IPS DF 6.9 (cell line): ENCODE measurements around the gene ITGA6.
"Not testable (repeated sequence)": the region's sequence is repeated elsewhere in the genome, so short reads cannot be mapped to it uniquely, and the experiment has no call there.

Experiments used
- DNase-seq: peaks from one replicate; pipeline ENCODE4 v3.0.0-alpha.2; 2013; ENCODE audit warnings: low read depth, low spot score
- H3K27ac ChIP-seq: one replicate; pipeline ENCODE4 v1.5.1; 2013; ENCODE audit warnings: low read length, control low read depth
- H3K27me3 ChIP-seq: 2 replicates; pipeline ENCODE4 v1.6.1; 2013; ENCODE audit warnings: mild to moderate bottlenecking, low read length; ENCODE audit not compliant: control insufficient read depth, insufficient read depth
- H3K36me3 ChIP-seq: 2 replicates; pipeline ENCODE4 v1.6.1; 2013; ENCODE audit warnings: low read length; ENCODE audit not compliant: control insufficient read depth, insufficient read depth
- H3K4me1 ChIP-seq: 2 replicates; pipeline ENCODE4 v1.6.1; 2013; ENCODE audit warnings: low read length; ENCODE audit not compliant: control insufficient read depth, insufficient read depth
- H3K4me3 ChIP-seq: 2 replicates; pipeline ENCODE4 v1.5.1; 2013; ENCODE audit warnings: mild to moderate bottlenecking, low read length
- H3K9me3 ChIP-seq: 2 replicates; pipeline ENCODE4 v1.6.1; 2013; ENCODE audit warnings: low read length, inconsistent platforms; ENCODE audit not compliant: control insufficient read depth, insufficient read depth
- WGBS: extraction: QIAGEN DNeasy Blood & Tissue Kit; methylation state at CpG from one replicate; pipeline ENCODE4 v1.1.7; 2013; ENCODE audit warnings: mixed read lengths, missing lambda C conversion rate; ENCODE audit not compliant: insufficient read length, insufficient coverage; 5-methylcytosine and 5-hydroxymethylcytosine counted together

ITGA6 gene

DNA sequence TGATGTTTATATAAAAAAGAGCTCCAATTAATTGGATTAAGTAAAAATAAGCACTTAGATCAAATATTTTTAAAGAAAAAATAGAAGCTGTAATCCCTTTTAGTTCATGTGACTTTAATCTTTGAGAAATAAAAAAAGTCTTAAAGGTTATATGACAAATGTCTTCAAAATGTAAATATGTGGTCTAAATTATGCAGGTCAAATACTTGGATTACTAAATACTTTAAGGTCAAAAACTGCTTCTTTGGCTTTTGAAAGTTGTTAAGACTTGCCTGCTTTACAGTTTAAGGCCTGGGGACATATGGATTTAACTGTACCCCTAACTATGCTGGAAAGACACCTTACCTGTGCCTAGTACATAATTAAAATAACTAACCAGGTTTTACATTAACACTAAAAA lies 113.0 kb downstream of the ITGA6 start:
- H3K36me3 ChIP-seq = no peaks in the 10 kb centered on the region

DNA sequence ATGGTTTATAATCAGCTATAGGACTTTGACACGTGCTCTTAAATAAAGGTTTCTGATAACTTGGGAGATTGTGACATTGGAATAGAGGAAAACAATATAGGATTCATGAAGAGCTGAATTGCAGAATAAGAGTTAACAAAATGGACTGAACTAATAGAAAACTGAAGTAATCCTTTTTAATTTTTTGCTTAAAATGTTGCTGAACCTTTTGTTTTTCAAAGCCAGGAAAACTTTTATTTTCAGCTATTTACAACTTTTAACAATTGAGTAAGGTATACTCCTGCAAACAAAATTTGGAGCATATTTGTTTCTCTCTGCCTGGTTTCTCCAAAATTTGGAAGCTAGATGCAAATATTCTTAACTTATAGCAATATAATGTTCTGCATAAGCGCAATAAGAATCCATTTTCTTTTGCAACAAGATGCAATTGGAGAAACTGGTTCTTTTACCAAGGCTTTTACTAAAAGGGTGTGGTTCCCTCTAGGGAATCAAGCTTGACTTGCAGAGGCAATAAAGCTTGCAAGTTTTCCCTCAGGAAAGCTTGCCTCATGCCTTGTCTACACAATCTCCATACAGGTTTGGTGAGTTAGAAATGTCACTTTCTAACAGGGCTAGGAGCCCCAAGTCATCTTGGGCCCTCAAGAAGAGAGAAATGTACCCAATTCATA lies 118.2 kb downstream of the ITGA6 start:
- DNase-seq = no peak
- H3K27me3 ChIP-seq = no peaks in the 10 kb centered on the region

More for the DNA sequence above, 113.0 kb downstream of the ITGA6 start:
- H3K4me3 ChIP-seq = no peak overlapping the region
- H3K9me3 ChIP-seq = peaks cover 2% of the 10 kb centered on the region
- no peaks in the 10 kb centered on the region for H3K4me1 ChIP-seq
- H3K27me3 ChIP-seq = no peaks in the 10 kb centered on the region
- DNase-seq = no peak
- H3K27ac ChIP-seq = no peak overlapping the region

DNA sequence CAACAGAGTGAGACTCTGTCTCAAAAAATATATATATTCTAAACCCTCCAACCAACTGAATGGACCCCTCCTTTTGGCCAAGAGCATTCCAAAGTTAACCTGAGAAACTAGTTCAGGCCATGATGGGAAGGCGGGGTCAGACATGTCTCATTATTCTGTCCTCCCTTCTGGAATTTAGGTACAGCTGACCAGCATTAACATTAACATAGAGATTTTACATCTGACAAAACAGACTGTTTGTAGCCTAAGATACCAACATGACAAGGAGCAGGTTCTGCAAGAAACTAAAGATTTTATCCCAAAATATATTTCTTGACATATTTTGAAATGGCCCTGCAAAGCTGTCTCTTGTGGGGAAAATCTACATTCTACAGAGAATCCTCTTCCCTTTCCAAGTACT lies 121.7 kb downstream of the ITGA6 start:
- Histone ChIP-seq H3K4me3 (no peak overlapping the region), H3K4me1 (peaks cover 3% of the 10 kb centered on the region; the same call in 1 of the 2 replicates), H3K27ac (no peak overlapping the region), H3K27me3 (no peaks in the 10 kb centered on the region), H3K36me3 (no peaks in the 10 kb centered on the region), H3K9me3 (peaks cover 4% of the 10 kb centered on the region)
- no CpG with 5 or more reads among the region's 1 CpG for WGBS
- no peak for DNase-seq

More for the DNA sequence above, 118.2 kb downstream of the ITGA6 start:
- Histone ChIP-seq H3K4me3 (no peak overlapping the region), H3K4me1 (peaks cover 1% of the 10 kb centered on the region; the same call in 1 of the 2 replicates), H3K27ac (no peak overlapping the region), H3K36me3 (no peaks in the 10 kb centered on the region), H3K9me3 (peaks cover 4% of the 10 kb centered on the region)
- WGBS = no CpG with 5 or more reads among the region's 2 CpGs

DNA sequence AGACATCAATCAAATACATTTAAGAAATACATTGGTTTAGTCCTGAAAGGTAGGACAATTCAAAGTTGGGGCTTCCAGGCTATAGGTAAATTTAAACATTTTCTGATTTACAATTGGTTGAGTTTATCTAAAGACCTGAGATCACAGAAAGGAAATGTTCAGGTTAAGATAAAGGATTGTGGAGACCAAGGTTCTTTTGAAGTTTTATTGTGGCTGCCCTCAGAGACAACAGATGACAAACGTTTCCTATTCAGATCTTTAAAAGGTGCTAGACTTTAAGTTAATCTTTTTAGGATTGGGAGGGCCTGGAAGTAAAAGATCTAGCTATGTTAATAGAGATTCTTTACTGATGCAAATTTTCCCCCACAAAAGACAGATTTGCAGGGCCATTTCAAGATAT lies 122.4 kb downstream of the ITGA6 start:
- not testable (repeated sequence) for DNase-seq, H3K27ac ChIP-seq, H3K9me3 ChIP-seq, H3K4me3 ChIP-seq, H3K4me1 ChIP-seq, H3K36me3 ChIP-seq, H3K27me3 ChIP-seq
- no CpG with 5 or more reads among the region's 1 CpG for WGBS

DNA sequence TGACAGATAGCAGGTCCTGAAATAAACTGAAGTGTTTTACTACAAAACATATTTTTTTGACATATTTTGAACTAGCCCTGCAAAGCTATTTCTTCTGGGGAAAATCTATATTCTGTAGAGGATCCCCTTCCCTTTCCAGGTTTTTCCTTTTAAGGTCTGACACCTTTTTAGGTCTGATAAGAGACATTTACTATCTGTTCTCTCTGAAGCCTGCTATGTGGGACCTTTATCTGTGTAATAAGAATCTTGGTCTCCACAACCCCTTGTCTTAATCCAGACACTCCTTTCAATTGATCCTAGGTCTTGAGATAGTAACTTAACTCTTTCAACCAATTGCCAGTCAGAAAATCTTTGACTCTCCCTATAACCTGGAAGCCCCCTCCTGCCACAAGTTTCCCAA lies 123.0 kb downstream of the ITGA6 start:
- H3K27ac ChIP-seq = no peak overlapping the region
- no peaks in the 10 kb centered on the region for H3K27me3 ChIP-seq
- DNase-seq = no peak
- no peak overlapping the region for H3K4me3 ChIP-seq
- H3K36me3 ChIP-seq = no peaks in the 10 kb centered on the region
- peaks cover 4% of the 10 kb centered on the region; the same call in 1 of the 2 replicates for H3K9me3 ChIP-seq
- H3K4me1 ChIP-seq = peaks cover 4% of the 10 kb centered on the region; the same call in 1 of the 2 replicates

DNA sequence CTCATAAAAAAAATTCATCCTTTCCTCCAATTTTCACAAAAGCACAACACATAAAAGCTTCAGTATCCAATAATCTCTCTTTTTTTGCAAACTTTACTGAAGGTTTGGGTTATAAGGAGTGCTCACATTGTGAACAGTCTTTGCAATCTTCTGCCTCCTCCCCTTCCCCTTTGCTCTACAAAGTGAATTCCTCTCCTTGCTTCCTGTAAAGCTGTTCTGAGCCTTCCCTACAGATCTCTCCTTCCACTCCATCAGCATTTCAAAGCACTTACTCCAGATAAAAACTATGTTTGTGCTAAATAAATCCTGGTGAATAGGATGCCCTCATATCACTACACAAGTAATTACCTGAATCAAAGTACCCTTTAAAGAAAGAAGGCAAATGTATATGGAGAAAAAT lies 123.9 kb downstream of the ITGA6 start:
- Histone ChIP-seq H3K27me3 (no peaks in the 10 kb centered on the region), H3K4me3 (no peak overlapping the region), H3K36me3 (no peaks in the 10 kb centered on the region), H3K9me3 (peaks cover 1% of the 10 kb centered on the region; the same call in 1 of the 2 replicates), H3K4me1 (peaks cover 4% of the 10 kb centered on the region; the same call in 1 of the 2 replicates), H3K27ac (no peak overlapping the region)
- no peak for DNase-seq

DNA sequence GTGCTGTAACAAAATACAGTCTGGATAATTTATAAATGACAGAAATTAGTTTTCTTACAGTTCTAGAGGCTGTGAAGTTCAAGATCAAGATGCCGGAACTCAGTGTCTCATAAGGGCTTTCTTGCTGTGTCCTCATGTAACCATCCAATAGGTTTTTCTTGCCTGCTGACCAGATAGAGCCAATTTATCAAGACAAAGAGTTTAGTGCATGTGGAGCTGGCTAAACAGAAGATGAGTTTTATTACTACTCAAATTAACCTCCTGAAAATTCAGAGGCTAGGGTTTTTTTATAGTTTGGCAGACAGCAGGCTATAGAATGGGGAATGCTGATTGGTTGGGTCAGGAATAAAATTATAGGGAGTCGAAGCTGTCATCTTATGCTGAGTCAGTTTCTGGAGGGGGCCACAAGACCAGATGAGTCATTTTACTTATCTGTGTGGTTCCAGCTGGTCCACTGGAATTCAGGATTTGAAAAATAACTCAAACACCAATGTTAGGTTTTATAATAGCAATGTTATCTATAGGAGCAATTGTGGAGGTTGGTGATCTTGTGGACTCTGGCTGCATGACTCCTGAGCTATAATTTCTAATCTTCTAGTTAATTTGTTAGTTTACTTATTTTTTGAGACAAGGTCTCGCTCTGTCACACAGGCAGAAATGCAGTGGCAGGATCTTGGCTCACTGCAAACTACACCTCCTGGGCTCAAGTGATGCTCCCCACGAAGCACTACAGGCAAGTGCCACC lies 125.3 kb downstream of the ITGA6 start:
- no CpG with 5 or more reads among the region's 4 CpGs for WGBS
- Histone ChIP-seq H3K4me1 (peaks cover 4% of the 10 kb centered on the region; the same call in 1 of the 2 replicates), H3K9me3 (no peaks in the 10 kb centered on the region), H3K27ac (no peak overlapping the region), H3K4me3 (no peak overlapping the region), H3K27me3 (no peaks in the 10 kb centered on the region), H3K36me3 (no peaks in the 10 kb centered on the region)
- no peak for DNase-seq

DNA sequence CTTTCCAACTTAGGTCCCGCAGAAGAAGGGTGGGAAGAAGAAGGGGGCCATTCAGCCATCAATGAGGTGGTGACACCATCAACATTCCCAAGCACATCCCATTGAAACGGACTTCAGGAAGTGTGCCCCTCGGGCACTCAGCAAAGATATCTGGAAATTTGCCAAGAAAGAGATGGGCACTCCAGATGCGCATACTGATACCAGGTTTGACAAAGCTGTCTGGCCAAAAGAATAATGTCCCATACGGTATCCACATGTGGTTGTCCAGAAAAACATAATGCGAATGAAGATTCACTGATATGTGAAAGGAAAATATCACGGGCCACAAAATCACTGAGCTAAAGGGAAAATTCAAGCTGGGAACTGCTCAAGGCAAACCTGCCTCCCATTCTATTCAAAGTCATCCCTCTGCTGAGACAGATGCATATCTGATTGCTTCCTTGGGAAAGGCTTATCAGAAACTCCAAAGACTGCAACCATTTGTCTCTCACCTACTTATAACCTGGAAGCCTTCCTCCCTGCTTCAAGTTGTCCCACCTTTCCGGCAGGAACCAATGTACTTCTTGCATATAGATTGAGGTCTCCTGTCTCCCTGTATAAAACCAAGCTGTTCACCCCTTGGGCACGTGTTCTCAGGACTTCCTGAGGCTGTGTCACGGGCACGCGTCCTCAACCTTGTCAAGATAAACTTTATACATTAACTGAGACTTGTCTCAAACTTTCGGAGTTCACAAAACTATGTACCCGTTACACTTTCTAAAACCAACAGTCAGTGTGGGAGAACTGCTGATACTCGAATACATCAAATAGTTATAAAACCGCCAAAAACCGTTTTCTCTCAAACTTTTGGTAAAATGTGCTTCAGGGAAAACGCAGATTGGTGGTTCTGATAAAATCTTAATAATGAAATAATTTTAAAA lies 127.2 kb downstream of the ITGA6 start:
- no peak overlapping the region for H3K27ac ChIP-seq
- WGBS = no CpG with 5 or more reads among the region's 18 CpGs

DNA sequence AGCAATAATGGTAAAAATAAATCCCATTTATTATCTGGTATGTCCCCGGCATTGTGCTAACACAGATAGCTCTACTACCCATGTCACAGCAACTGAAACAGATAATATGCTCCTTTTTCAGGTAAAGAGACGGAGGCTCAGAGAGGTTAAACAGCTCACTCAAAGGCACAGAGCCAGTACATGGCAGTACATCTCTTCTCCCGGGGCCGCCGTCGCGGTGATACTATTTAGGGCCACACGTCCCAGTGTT lies 127.8 kb downstream of the ITGA6 start:
- Histone ChIP-seq H3K27ac (no peak overlapping the region), H3K36me3 (no peaks in the 10 kb centered on the region)
- WGBS = no CpG with 5 or more reads among the region's 8 CpGs

More for the DNA sequence above, 127.2 kb downstream of the ITGA6 start:
- DNase-seq = no peak
- Histone ChIP-seq H3K27me3 (no peaks in the 10 kb centered on the region), H3K36me3 (no peaks in the 10 kb centered on the region), H3K4me3 (no peak overlapping the region), H3K9me3 (no peaks in the 10 kb centered on the region), H3K4me1 (peaks cover 3% of the 10 kb centered on the region; the same call in 1 of the 2 replicates)

More for the DNA sequence above, 127.8 kb downstream of the ITGA6 start:
- Histone ChIP-seq H3K4me3 (peak overlapping the region; percentile 82; the same call in 1 of the 2 replicates), H3K4me1 (peaks cover 3% of the 10 kb centered on the region; the same call in 1 of the 2 replicates), H3K27me3 (no peaks in the 10 kb centered on the region), H3K9me3 (no peaks in the 10 kb centered on the region)
- DNase-seq = no peak
